GM18517 (cell line): Measurements from ENCODE around the gene EHBP1L1.

ENCODE experiments used
- ATAC-seq: cut with Tn5 transposase; IDR thresholded peaks from one replicate; pipeline ENCODE4 v1.9.1; 2021; ENCODE audit warnings: mild to moderate bottlenecking, moderate library complexity; ENCODE audit not compliant: unreplicated experiment

Gene EHBP1L1

DNA sequence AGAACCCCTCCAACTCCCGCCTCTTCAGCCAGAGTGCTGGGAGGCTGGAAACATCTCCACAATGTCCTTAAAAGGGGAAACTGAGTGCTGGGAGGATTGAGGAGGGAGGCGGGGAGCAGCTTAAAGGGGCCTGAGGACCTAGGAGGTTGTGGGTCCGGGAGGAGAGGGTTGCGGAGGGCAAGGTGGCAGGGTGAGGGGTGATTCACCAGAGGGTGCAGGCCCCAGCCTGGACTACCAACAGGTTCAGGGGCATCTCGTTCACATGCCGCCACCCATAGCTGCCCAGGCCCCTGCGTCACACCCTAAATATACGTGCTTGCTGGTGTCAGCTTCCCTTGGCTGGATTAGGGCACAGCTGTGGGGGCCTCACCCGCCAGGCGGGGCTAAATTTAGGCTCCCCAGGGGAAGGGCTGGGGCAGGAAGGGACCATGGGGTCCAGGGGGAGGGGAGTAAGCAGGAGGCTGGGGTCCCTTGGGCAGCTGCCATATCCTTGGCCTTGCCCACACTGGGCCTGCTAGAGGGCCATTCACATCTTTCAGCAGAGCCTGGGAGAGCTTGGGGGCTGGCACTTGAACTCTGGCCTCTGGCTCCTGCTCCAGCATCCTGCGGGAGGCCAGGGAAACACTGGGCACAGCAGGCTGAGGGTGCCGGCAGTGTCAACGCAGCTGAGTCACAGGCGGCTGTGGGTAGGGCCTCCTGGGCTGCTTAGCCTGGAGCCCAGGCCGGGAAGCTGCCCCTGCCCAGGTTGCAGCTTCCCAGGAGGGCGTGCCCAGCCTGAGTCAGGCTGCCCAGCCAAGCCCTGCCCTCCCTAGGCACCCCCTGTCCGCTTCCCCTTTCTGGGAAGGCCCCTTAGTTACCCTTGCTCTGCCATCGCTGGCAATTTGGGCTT, 1.3 kb downstream of the EHBP1L1 start:
- ATAC-seq = no peak

- no peak for ATAC-seq
Measured at GRCh38 chr11:65577756-65578109, 1.9 kb downstream of the EHBP1L1 start.

DNA sequence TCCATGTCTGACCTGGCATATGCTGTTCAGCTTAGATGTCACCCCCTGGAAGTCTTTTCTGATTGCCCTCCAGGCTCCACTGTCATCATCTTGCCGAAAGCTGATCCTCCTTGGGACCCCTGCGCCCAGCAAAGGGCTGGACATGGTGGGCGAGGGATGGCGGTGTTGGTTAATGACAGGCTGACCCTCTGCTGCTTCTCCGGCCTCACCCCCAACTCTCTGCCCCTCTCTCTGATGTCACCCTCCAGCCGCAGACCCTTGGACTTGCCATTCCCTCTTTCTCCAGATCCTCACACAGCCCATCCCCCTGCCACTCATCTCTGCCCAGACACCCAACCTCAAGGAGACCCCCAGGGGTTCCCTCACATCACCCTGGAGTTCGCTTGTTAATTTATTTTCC, 2.3 kb downstream of the EHBP1L1 start:
- ATAC-seq = no peak

DNA sequence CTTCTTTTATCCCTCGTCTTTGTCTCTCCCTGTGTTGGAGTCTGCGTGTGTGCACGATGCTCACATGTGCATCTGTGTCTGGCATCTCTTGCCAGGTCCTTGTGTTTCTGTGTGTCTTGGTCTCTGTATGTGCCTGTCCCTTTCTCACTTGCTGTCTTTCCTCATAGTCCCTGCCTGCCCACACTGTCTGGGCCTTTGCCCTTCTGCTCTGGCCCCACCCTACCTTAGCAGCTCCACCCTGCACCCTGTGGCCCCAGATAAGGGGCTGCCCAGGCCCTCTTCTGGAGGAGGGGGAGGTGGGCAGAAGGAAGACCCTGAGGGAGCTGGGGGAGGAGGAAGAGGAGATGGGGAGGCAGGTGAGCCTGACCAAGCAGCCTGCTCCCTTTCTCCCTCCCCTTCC, 2.8 kb downstream of the EHBP1L1 start:
- no peak for ATAC-seq

GRCh38 chr11:65579291-65579690, 3.4 kb downstream of the EHBP1L1 start:
- no peak for ATAC-seq

- no peak for ATAC-seq
Measured at GRCh38 chr11:65580031-65580692, 4.3 kb downstream of the EHBP1L1 start.

GRCh38 chr11:65580756-65581155, 4.9 kb downstream of the EHBP1L1 start:
- ATAC-seq = no peak

- no peak for ATAC-seq
Measured at GRCh38 chr11:65581928-65582327, 6.1 kb downstream of the EHBP1L1 start.

GRCh38 chr11:65583589-65583988, 7.7 kb downstream of the EHBP1L1 start:
- ATAC-seq = no peak

DNA sequence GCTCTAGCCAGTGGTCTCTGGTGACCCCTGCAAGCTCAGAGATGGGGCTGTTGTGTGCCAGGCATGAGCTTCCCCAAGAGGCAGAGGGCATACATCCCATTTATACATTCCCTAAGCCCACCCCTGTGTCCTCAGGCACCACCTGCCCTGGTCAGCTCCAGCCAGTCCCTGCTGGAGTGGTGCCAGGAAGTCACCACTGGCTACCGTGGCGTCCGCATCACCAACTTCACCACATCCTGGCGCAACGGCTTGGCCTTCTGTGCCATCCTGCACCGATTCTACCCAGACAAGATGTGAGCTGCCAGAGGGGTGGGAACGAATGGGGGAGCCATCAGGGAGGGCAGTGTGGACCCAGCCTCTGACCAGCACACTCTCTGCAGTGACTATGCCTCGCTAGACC, 8.3 kb downstream of the EHBP1L1 start:
- ATAC-seq = no peak

DNA sequence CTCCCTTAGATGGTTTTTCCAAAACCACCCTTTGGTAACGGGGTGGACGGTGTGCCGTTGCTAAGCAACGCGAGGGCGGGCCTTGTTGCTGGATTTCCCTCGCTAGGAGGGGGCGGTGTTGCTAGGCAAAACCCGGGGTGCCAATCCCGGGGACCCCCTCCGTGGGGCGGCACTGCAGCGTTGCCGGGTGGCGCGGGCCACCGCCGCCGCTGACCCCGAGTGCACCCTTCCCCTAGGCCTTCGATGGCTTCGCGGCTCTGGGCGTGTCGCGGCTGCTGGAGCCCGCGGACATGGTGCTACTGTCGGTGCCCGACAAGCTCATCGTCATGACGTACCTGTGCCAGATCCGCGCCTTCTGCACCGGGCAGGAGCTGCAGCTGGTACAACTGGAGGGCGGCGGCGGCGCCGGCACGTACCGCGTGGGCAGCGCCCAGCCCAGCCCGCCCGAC, 8.9 kb downstream of the EHBP1L1 start:
- no peak for ATAC-seq

- ATAC-seq = no peak
Measured at GRCh38 chr11:65585396-65586246, 9.8 kb downstream of the EHBP1L1 start.

GRCh38 chr11:65586247-65586630, 10.4 kb downstream of the EHBP1L1 start:
- ATAC-seq = no peak

DNA sequence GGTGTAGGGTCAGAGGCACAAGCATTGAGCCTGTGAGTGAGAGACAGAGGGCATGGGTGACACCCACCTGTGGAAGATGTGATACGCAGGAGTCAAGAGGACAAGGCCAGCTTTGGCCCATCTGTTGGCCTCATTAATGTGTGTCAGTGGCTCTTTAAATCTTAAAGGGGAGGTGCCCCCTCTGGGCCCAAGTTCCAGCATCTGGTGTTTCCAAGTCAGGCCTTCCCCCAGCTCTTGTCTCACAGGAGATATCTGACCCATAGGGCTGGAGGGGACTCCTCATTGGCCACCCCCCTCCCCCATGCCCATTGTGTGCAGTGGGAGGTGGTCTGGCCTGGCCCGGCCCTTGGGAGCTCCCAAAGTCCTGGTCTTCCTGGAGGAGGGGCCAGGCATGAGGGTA, 10.8 kb downstream of the EHBP1L1 start:
- ATAC-seq = no peak

- ATAC-seq = peak; percentile 79
Measured at GRCh38 chr11:65588199-65589054, 12.6 kb downstream of the EHBP1L1 start.

DNA sequence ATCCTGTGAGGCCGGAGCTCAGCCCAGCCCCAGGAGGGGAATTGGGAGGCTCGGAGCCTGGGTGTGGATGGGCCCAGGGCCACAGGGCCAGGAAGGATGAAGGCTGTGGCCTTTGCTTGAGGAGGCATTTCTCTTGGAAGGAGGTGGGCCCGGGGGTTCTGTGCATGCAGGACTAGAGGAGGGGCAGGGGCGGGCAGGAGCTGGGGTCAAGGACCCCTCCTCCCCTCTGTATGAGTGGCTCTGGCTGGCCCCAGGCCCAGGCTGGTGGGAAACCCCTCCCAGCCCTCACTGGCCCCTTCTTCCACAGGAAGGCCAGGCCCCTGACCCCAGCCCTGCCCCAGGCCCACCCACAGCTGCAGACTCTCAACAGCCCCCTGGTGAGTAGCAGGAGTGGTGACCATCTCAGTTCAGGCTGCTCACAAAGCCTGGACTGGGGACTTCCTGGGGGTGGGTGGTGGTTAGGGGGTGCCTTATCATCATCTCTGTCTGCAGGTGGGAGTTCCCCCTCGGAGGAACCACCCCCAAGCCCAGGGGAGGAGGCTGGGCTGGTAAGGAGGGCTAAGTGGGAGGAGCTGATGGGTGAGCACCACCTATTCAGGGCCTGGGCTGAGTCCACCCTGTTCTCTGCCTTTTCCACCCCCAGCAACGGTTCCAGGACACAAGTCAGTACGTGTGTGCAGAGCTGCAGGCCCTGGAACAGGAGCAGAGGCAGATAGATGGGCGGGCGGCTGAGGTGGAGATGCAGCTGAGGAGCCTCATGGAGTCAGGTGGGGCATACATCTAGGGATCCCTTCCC, 13.8 kb downstream of the EHBP1L1 start:
- no peak for ATAC-seq

DNA sequence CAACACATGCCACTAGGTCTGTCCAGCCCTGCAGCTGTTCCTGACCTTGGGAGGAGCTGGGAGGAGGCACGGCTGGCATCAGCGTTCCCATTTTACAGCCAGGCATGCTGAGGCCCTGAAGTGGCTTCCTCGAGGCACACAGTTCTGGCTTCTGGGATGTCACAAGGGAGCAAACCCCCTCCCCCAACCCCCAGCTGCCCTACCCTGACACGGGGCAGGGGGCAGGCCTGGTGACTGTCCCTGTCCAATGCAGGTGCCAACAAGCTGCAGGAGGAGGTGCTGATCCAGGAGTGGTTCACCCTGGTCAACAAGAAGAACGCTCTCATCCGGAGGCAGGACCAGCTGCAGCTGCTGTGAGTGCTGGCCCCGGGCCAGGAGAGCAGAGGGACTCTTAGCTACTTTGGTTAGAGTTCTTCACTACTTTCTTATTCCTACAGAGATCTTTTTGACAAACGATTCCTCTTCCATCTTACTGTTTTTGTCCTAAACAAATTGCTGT, 14.4 kb downstream of the EHBP1L1 start:
- no peak for ATAC-seq

GRCh38 chr11:65591939-65592857, 16.3 kb downstream of the EHBP1L1 start:
- ATAC-seq = no peak
